HG03064 (cell line): Measurements from ENCODE around the gene MTF1.

Experiments used
- ATAC-seq: cut with Tn5 transposase; IDR thresholded peaks from one replicate; pipeline ENCODE4 v1.9.1; 2021; ENCODE audit warnings: low read depth; ENCODE audit not compliant: unreplicated experiment

The MTF1 gene

DNA sequence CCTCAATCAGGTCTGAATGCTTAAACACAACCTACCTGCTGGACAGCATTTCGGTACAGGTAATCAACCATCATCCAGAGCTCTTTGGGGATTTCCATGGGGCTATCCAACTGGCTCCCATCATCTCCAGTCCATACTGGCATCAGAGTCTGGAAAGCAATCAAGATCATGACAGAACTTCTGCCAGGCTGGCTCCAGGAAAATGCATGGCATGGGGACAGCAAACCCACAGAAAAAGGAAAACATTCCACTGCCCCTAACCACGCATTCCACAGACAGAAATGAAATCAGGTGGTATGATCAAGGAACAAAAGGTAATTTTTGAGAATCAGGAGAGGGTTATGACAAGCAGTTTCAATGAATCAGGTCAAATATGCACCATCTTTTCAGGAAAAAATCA is 9.1 kb upstream of the MTF1 start:
- no peak for ATAC-seq

DNA sequence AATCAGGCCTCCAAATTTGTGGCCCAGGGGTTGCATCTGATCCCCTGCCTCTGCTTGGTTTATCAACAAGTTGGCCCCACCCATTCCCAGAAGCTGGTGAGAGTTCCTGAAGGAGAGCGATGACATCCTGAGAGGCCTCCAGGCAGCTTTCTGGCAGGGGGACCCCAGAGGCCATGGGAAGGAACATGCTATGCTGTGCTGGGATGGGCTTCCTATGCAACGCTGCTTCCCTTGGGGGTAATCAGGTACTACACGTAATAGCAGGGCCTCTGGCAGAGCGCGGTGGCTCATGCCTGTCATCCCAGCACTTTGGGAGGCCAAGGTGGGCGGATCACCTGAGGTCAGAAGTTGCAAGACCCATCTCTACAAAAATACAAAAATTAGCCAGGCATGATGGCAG is 8.4 kb upstream of the MTF1 start:
- no peak for ATAC-seq

DNA sequence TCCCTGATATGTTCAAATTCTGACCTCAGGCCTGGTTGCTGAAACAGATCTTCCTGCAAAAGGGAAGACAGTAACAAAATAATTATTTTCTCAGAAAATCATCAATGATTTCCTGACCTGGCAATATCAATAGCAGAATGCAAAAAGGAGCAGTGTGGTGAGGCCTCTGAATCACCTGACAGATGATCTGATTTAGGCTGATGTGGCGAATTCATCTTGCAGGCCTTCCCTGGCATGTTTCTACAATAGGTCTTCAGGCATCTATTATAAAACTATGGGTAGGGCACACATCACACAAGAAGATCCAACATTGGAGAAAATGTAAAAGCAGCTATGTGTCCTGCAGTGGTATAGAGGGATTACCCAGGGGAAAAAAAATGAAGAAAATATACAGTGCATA is 7.1 kb upstream of the MTF1 start:
- ATAC-seq, result no peak

DNA sequence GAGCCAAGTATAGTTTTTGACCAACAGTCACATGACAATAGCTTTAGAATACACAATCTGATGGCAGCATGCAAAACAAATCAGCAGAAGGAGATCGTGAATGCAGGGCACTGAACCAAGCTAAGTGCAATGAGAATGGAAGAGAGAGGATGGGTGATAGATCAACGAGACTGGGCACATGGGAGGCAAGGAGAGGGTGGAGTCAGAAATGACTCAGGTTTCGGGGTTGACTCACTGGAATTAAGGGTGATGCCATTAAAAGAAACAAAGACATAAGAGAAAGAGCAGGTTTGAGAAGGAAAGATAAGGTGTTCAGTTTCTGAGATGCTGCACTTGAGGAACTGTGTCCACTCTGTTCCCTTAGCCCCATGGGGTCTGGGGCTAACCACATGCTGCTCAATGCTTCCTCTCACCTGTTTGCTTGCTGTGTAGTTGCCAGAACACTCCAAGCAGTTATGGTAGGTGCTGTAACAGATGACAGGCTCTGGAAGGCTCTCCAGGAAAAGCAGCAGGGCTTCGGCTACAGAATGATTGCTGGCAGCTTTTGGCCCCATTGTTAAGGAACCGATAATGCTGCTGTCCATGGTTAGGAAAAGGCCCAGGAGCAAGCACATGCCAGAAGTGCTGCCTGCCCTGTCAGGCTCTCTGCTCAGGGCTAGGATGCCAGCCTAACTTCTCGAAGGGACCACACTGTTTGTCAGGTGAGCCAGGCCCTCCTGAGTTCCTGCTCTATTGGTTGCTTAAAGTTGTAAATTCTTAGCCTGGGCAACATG is 6.1 kb upstream of the MTF1 start:
- ATAC-seq, result no peak

DNA sequence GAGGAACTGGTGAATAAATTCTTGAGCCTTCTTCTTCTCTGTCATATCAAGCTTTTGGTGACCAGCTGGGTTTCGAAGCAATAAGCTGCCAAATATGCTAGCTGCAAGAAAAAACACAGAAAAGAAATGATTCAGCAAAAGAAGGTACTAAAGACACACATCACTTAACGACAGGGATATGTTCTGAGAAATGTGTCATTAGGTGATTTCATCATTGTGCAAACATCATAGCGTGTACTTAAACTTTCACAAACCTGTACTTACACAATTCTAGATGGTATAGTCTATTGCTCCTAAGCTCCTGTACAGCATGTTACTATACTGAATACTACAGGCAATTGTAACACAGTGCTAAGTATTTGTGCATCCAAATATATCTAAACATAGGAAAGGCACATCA is 2.9 kb upstream of the MTF1 start:
- no peak for ATAC-seq

DNA sequence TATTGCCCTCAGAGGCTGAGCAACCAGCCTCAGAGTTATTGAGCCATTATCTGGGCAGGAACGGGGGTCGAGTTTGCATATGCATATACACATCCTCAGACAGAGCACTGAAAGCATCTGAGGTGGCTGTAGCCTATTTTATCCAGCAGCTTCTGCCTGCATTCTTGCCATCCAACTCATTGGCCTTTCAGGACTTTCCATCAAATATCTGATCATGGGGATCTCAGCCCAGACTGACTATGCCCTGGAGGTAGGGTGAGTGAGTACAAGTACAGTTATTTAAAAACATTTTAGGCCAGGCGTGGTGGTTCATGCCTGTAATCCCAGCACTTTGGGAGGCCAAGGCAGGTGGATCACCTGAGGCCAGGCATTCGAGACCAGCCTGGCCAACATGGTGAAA is 1.8 kb upstream of the MTF1 start:
- ATAC-seq, result no peak

DNA sequence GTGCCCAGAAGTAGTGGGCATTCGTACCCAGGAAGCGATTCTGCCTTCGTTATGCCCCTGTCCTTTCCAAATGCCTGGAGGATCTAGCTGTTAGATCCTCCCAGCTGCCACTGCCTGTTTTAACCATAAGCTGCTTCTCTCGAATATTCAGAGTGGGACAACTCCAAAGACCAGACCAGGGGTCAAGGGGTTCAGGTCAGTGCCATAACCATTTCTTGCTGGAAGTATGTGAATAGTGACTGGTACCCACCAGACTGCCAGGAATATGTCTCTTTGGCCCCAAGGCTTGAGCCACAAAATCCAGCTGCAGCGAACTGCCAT is 914 bp upstream of the MTF1 start:
- no peak for ATAC-seq

DNA sequence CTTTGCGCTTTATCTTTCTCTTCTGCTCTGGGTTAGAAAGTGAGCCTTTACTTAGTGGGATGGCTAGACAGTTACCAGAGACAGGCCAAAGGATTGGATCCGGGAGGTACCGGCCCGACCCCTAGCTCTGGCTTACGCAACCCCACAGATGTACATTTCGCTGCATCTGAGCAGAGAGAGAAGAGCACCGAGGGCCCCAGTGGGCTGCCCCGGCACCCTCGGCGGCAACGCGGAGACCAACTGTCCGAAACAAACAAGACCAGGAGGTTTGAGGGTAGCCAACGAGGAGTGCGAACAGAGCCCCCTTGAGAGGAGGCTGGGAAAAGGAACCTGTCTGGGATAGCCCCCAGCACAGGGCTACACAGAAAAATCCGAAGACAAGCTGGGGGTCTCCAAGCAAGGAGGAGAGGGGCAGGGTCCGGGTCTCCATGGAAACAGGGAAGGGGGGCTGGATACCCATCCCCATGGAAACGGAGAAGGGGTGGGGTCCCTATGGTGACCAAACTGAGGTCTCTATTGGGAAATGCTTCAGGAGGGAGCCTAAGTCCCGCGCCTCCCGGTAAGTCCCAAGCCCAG is 373 bp downstream of the MTF1 start:
- ATAC-seq, result peak; percentile 17

DNA sequence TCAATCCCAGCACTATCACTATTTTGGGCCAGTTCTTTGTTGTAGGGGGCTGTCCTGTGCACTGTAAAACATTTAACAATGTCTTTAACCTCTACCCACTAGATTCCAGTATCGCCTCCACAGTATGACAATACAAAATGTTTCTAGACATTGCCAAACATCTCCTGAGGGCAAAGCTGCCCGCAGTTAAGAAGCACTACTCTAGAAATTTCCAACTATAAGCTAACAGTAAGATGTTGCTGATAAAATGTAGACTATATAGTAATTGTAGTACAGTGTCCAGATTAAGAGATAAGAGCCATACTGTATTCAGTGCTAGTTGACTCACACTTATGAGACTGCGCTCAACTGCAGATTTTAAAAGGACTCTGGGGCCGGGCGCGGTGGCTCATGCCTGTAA is 5.0 kb downstream of the MTF1 start:
- ATAC-seq, result no peak

DNA sequence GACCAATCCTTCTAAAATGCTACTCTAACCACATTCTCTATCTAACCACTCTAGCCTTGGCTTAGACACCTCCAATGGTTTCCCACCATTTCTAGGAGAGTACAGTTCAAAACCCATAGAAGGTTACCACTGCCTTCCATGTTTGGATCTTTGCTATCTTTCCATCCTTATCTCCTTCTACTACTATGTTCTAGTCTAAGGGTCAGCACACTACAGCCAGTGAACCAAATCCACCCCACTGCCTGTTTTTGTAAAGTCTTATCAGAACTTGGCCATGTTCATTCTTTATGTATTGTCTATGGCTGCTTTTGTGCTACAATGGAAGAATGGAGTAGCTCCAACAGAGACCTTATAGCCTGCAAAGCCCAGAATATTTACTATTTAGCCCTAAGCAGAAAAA is 6.2 kb downstream of the MTF1 start:
- no peak for ATAC-seq

DNA sequence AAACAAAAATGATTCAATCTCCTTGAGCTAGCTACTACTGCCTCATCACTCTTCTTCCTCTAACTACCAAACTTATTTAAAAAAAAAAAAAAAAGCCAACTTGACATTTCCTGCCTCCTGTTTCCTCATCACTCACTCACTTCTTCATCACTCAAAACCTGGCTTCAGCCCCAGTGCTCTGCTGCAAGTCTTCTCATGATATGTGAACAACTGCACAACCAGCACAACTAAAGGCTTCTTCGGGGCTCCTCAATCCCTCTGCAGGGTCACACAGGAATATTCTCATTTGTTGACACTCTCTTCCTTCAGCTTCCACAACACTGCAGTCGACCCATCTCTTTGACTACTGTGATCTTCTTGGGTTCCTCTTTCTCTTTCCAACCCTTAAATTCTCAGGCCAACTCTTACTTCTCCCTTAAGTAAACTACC is 7.6 kb downstream of the MTF1 start:
- no peak for ATAC-seq

DNA sequence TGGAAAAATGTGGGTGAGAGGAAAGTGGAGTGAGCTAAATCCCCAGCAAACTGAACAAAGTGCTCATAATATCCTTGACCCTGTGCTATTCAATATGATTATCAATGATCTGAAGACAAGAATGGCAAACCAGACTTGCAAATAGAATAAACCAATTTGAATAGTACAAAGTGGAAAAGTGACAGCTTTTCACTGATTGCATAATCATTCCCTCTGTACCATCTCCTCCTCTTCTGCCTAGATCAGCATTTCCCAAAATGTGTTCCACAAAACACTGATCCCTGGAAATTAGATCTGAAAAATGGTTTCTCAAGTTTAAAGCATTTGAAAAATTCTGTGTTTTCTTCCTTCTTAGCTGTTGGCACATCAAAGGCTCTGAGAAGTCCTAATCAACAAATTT is 8.1 kb downstream of the MTF1 start:
- no peak for ATAC-seq

DNA sequence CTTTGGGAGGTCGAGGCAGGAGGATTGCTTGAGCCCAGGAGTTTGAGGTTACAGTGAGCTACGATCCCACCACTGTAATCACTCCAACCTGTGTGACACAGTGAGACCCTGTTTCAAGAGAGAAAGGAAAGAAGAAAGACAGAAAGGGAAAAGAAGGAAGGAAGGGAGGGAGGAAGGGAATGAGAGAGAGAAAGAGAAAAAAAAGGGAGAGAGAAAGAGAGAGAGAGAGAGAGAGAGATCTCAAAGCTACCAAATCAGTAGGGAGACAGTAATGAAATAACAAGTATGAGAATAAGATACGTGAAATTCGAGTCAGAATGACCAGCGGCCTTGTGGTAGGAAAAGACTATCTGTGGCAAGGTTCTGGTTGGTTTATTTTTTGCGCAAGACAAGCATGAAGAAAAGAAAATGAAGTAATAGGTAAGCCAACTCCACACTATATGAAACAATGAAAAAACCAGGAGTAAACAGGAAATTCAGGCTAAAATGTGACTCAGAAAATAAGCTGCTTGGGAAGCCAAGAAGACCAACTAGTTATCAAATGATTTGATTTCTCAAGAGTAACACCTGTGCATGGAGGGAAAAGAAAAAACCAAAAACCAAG is 8.9 kb downstream of the MTF1 start:
- no peak for ATAC-seq

DNA sequence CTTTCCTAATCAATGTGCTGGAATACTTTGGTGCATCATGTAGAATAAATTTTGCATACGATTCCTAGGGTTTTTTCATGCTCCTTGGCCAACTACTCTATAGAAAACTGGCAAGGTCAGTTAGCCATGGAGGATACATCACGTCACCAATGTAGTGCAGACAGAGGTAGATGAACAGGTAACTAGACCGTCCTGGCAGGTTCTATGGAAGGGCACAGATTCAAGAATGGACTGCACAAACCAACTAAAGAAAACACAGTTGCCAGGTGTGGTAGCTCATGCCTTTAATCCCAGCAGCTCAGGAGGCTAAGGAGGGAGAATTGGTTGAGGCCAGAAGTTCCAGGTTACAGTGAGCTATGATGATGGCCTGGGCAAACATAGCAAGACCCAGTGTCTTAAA is 9.9 kb downstream of the MTF1 start:
- no peak for ATAC-seq

DNA sequence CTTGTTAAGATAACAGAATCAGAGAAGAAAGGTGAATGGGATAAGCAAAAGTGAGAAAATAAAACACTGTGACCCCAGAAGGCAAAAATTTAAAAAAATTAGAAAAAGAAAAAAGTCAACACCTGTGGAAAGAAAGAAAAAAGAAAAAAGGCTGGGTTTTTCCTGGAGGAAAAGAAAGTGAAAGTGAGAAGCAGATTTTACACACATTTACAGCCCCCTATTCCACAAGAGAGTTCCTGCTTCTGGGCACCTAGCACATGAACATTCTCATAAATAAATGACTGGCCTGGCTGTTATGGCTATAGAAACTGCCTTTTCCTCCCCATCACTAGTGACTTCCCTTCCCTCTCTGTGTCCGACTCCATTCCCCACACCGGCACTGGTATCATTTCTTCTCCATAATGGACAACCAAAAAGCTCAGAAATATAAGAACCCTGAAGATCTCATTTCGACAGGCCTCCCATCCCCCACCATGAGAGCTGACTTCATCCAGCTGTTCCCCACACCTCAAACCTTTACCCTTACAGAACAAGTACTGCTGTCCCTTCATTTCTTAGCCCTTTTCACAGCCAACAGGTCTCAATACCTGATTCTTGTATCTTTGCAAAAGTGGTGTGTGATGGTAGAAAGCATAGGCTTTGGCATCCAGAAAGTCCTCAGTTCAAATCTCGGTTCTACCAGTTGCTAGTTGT is 12.6 kb downstream of the MTF1 start:
- ATAC-seq, result no peak

DNA sequence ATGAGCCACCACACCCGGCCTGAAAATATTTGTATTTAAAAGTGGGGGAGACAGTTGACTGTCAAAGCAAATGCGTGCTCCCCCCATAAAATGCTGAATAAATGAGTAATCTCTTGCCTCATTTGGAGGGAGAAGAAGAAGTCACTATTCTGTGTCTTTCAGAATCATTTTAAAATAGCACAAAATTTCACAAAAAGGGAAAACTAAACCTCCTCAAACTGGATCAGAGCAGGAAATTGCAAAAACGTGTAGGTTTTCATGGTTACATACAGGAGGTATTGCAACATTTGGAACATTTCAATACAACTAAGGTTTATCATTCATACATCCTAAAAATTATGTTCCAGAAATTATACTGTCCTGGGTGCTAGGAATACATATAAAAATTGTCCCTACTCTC is 13.6 kb downstream of the MTF1 start:
- no peak for ATAC-seq

DNA sequence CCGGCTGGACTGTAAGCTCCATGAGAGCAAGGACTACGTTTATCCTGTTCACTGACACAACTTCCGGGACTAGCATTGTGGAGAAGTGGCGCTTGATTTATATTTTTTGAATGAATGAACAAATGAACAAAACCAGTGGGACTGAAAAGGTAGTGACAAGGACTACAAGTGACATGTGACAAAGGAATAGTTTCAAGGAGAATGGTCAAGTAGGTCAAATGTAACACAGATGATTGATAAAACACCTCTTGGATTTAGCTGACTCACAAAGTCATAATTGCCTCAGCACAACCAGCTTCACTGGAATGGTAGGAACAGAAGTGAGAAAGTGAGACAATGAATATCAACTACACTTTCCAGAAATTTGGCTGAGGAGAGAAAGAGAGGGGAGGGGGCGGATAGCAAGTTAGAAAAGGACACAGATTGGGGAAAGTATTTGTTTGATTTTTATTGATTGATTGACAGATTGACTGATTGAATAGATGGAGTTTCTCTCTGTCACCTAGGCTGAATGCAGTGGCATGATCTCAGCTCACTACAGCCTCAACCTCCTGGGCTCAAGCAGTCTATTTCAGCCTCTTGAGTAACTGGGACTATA is 14.2 kb downstream of the MTF1 start:
- no peak for ATAC-seq

DNA sequence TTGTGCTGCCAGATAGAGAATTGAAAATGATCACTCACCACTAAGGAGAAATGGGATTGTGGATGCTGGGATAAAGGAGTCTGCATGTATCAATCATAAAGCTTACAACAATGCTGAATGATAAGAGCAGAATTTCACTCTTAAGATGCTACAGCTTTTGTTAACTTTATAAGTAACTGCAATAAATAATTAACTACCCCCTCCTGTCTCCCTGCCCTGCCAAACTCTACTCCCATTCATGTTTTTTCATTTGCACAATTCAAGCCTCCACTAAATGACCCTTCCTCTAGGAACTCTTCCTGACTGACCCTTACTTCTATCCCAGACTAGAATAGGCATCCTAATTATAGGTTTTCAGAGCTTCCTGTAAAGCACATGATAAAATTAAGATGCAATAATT is 14.9 kb downstream of the MTF1 start:
- no peak for ATAC-seq

DNA sequence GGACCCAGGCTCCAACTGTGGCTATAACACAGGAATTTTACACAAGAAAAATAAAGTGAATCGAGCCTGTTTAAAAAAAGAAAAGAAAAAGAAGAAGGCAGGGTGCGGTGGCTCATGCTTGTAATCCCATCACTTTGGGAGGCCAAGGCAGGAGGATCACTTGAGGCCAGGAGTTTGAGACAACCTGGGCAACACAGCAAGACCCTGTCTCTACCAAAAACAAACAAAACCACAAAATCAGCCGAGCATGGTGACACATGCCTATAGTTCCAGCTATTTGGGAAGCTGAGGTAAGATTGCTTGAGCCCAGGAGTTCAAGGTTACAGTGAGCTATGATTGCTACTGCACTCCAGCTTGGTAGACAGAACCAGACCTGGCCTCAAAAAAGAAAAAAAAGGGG is 17.7 kb downstream of the MTF1 start:
- no peak for ATAC-seq

DNA sequence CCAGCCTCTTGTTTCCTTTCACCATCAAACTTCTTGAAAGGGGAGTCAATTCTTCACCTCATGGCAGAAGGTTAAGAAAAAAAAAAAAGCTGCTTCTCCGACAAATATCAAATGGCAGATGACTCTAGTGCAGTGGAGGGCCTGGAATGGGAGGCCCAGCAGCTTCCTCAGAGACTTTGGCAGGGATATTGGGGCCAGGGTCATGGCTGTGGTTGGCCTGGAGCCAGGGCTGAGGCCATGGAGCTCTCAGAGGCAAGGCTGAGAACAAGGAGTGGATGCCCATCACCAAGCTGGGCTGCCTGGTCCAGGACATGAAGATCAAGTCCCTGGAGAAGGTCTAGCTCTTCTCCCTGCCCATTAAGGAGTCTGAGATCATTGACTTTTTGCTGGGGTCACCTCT is 18.7 kb downstream of the MTF1 start:
- ATAC-seq, result no peak

DNA sequence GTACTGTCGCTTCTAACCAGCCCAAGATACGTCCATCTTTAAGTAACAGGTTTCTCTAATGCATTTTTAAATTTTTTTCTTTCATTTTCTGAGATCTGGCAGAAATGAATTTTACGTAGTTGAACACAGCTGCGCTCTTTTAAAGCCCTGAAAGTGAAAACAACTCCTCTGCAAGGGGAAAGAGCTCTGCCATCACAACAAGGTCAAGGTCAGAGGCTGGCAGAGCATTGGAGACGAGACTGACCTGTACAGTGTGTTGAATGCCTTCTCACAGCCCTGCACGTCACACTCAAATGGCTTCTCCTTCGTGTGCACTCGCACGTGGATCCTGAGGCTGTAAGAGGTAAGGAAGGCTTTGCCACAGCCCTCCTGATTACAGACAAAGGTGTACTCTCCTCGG is 19.7 kb downstream of the MTF1 start:
- ATAC-seq, result no peak
